ENCODE results near the gene ZNF140. TPM values are rescaled to one million over a fixed set of nuclear protein-coding genes. Genes with fewer than 3 reads are reported as not detected.

The ZNF140 gene
- total RNA-seq, result 10 to 100 TPM; 11.2 to 29.9 (median 16.0) TPM
- 10 to 100 TPM; 22.9 to 30.7 TPM for polyA plus RNA-seq
- 29.9 reads per million, percentile 59 among the genes with 10 or more reads in this experiment for total RNA-seq

DNA sequence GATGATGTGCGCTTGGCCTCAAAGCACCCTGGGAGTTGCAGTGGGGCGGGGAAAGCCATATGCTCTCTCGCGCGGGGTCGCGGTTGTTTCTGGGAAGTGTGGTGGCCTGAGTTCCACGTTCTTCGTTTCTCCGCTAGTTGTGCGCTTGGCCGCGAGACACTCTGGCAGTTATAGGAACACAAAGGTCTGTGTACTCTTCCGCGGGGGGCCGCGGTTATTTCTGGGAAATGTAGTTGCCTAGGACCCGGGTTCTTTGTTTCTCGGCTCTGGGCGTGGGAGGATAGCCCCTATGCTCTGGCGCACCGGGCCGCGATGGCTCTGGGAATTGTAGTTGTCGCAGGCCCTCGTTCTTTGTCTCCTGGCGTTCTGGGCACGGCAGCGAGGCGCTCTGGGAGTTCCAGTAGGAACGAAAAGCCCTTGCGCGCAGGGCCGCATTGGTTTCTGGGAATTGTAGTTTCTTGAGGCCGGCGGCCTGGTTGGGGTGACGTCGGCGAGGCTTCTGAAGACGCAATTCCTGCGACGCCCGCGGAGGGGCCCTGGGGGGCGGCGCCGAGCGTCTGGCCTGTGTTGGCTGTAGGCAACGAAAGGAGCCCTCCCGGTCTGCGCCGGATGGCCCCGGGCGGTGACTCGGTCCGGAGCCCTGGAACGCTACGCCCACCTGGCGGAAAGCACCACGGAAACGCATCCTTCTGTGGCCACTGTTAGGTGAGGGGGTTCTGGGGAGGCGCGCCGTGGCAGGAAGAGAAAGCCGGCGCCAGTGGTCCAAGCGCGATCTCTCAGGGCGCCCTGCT is at the start of gene ZNF140:
TSS of gene ZNF140 (plus strand) at position 556 of the 791 bp plus-strand sequence. CDS start 398 bp downstream, outside the sequence.
- POLR2A ChIA-PET, result interaction anchor here (0.6 to 3.1 kb wide), 9 partner anchors 35 to 193 kb away, joined by 3 to 26 read pairs (median 6); partner anchors contain the start of genes CHFR, ZNF10, ZNF26 and ZNF268
- H3K9me3 ChIP-seq (ENCODE audit: control insufficient read depth in 2 of 3, low read length in 3 of 3), result peaks cover 6 to 76% (median 35%) of the 10 kb centered on the region in 3 experiments

DNA sequence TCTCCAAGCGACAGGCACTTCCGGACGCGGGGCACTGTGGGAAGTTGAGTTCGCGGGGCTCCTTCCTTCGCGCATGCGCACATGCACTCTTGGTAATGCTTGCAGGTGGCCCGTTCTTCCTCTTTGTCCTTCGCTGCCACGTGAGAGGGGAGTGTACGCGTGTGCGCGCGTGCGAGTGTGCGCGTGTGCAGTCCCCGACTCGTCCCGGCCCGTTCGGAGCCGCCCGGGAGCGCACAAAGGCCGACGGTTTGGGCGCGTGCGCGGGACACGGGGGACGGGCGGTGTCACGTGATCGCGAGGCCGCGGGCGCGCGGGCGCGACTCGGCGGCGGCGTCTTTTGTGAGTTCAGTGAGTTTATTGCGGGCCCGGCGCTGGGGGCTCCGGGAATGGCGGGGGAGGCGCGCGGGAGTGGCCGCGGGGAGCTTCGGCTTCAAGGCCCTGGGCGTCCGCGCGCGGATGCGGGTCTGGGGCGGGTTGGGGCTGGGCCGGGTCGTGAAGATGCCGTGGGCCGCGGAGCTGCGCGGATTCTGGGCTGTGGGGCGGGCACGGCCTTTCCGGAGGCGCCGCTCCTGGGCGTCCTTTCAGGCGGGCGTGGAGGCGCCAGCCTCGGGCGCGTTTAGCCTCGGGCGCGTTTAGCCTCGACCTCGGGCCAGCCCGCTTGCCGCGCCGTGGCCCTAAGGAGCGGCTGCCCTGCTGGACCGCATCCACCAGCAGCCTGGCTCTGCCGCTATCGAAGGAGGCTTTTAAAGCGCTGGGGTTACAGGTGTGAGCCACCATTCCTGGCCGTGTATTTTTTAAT is 43.3 kb upstream of the ZNF140 start, which contains the start of gene ZNF84:
TSS of gene ZNF84 (plus strand) at position 303 of the 799 bp plus-strand sequence. CDS start 3,959 bp downstream, outside the sequence.
- ChIA-PET POLR2A (interaction anchor here (0.8 to 2.9 kb wide), 7 partner anchors 10 to 144 kb away, joined by 3 to 17 read pairs (median 4); partner anchors contain the start of genes ZNF10, ZNF26, ZNF268 and ZNF891), CTCF (no interaction called here)
- peak within 1 kb of the TSS; percentile 94 for H3K27ac ChIP-seq (ENCODE audit: low read depth, low read length)
- intact Hi-C loops (cut with micrococcal nuclease), result loop anchor here (1.0 to 5.0 kb wide), 11 partner anchors 43 to 327 kb away; partner anchors contain the start of genes CHFR (in 2 of the 2), ZNF10 (in 2 of the 2), ZNF140 (in 2 of the 2) and ZNF26 (in 2 of the 2)
- peaks cover 3 to 61% (median 31%) of the 10 kb centered on the region in 3 experiments for H3K9me3 ChIP-seq (ENCODE audit: control insufficient read depth in 2 of 3, low read length in 3 of 3)
- H3K4me1 ChIP-seq (ENCODE audit: control insufficient read depth in 2 of 2, insufficient read depth in 2 of 2, low read length in 2 of 2), result peaks cover 0 to 4% of the 10 kb centered on the region in 2 donors
- H3K4me3 ChIP-seq (ENCODE audit: low read length), result peak within 1 kb of the TSS; percentile 65
- peaks cover 0 to 37% (median 13%) of the 10 kb centered on the region in 7 donors for H3K4me1 Mint-ChIP-seq
- H3K4me3 Mint-ChIP-seq, result peak within 1 kb of the TSS; percentile 78 to 96 (median 94)
- peaks cover 27 to 56% (median 43%) of the 10 kb centered on the region in 5 donors for H3K36me3 Mint-ChIP-seq
- peak; percentile 96 for ATAC-seq
- DNase-seq, result peak; percentile 93 to 99 (median 97)
- H3K27me3 Mint-ChIP-seq, result peaks cover 0 to 9% (median 3%) of the 10 kb centered on the region in 5 donors
- H3K36me3 ChIP-seq (ENCODE audit: control insufficient read depth in 2 of 3, insufficient read depth in 3 of 3, low read length in 3 of 3), result peaks cover 3 to 34% (median 16%) of the 10 kb centered on the region in 3 experiments
- peak within 1 kb of the TSS; percentile 87 to 99 (median 94) for H3K27ac Mint-ChIP-seq
- H3K9me3 Mint-ChIP-seq, result peaks cover 11 to 90% (median 51%) of the 10 kb centered on the region in 11 donors
- H3K27me3 ChIP-seq (ENCODE audit: control insufficient read depth in 2 of 2, insufficient read depth in 2 of 2, low read length in 2 of 2), result no peaks in the 10 kb centered on the region

More for the DNA sequence above, at the start of gene ZNF140:
- Histone ChIP-seq H3K4me1 (ENCODE audit: control insufficient read depth in 2 of 2, insufficient read depth in 2 of 2, low read length in 2 of 2) (peaks cover 7 to 11% of the 10 kb centered on the region in 2 donors), H3K4me3 (ENCODE audit: low read length) (peak within 1 kb of the TSS; percentile 94), H3K27ac (ENCODE audit: low read depth, low read length) (peak within 1 kb of the TSS; percentile 100), H3K27me3 (ENCODE audit: control insufficient read depth in 2 of 2, insufficient read depth in 2 of 2, low read length in 2 of 2) (no peaks in the 10 kb centered on the region), H3K36me3 (ENCODE audit: control insufficient read depth in 2 of 3, insufficient read depth in 3 of 3, low read length in 3 of 3) (peaks cover 11 to 41% (median 19%) of the 10 kb centered on the region in 3 experiments)
- ATAC-seq (peak; percentile 77), DNase-seq (peak; percentile 91 to 97 (median 96))
- Mint-ChIP-seq H3K4me3 (no peak within 1 kb of the TSS), H3K9me3 (peaks cover 14 to 74% (median 41%) of the 10 kb centered on the region in 11 donors), H3K36me3 (peaks cover 28 to 64% (median 45%) of the 10 kb centered on the region in 5 donors), H3K4me1 (peaks cover 0 to 22% (median 10%) of the 10 kb centered on the region in 7 donors), H3K27ac (peak within 1 kb of the TSS in 1 of 9 donors; percentile 41), H3K27me3 (no peaks in the 10 kb centered on the region)
- intact Hi-C loops (cut with micrococcal nuclease), result loop anchor here (1.0 kb wide), 11 partner anchors 43 to 370 kb away; partner anchors contain the start of genes CHFR (in 2 of the 2), ZNF10 (in 2 of the 2), ZNF26 (in 2 of the 2) and ZNF268 (in 2 of the 2)
- CTCF ChIA-PET, result interaction anchor here (0.6 to 1.5 kb wide), 4 partner anchors 18 to 249 kb away, joined by 3 to 5 read pairs (median 4); partner anchors contain the start of gene ZNF268

- no peak for DNase-seq
- H3K27me3 ChIP-seq (ENCODE audit: control insufficient read depth in 2 of 2, insufficient read depth in 2 of 2, low read length in 2 of 2), result no peaks in the 10 kb centered on the region
- H3K27me3 Mint-ChIP-seq, result peaks cover 0 to 9% (median 3%) of the 10 kb centered on the region in 5 donors
- POLR2A ChIA-PET, result interaction anchor here (0.8 to 2.9 kb wide), 8 partner anchors 9 to 143 kb away, joined by 3 to 17 read pairs (median 4); partner anchors contain the start of genes ZNF10, ZNF26, ZNF268 and ZNF891
- H3K4me3 Mint-ChIP-seq, result peak overlapping the region; percentile 78 to 96 (median 94)
- H3K36me3 Mint-ChIP-seq, result peaks cover 27 to 64% (median 51%) of the 10 kb centered on the region in 5 donors
- H3K27ac ChIP-seq (ENCODE audit: low read depth, low read length), result peak overlapping the region; percentile 94
- H3K9me3 Mint-ChIP-seq, result peaks cover 11 to 94% (median 59%) of the 10 kb centered on the region in 11 donors
- peaks cover 0 to 4% of the 10 kb centered on the region in 2 donors for H3K4me1 ChIP-seq (ENCODE audit: control insufficient read depth in 2 of 2, insufficient read depth in 2 of 2, low read length in 2 of 2)
- intact Hi-C loops (cut with micrococcal nuclease), result loop anchor here in 1 of 2 donors (5.0 kb wide), 1 partner anchor 211 kb away; the partner anchor contains the start of gene GOLGA3
- no peak for ATAC-seq
- H3K4me1 Mint-ChIP-seq, result peaks cover 0 to 41% (median 13%) of the 10 kb centered on the region in 7 donors
- H3K27ac Mint-ChIP-seq, result peak overlapping the region; percentile 87 to 99 (median 94)
- peak overlapping the region; percentile 65 for H3K4me3 ChIP-seq (ENCODE audit: low read length)
- peaks cover 9 to 42% (median 18%) of the 10 kb centered on the region in 3 experiments for H3K36me3 ChIP-seq (ENCODE audit: control insufficient read depth in 2 of 3, insufficient read depth in 3 of 3, low read length in 3 of 3)
- CTCF ChIA-PET, result no interaction called here
- peaks cover 3 to 64% (median 38%) of the 10 kb centered on the region in 3 experiments for H3K9me3 ChIP-seq (ENCODE audit: control insufficient read depth in 2 of 3, low read length in 3 of 3)
These were observed 42.5 kb upstream of the ZNF140 start for GRCh38 chr12:133038118-133038709.

GRCh38 chr12:133046698-133047097 is 34.0 kb upstream of the ZNF140 start:
- POLR2A ChIA-PET, result interaction anchor here (1.0 kb wide), 2 partner anchors 33 to 60 kb away, joined by 3 read pairs; no protein-coding TSS in a partner anchor
- H3K36me3 ChIP-seq (ENCODE audit: control insufficient read depth in 2 of 3, insufficient read depth in 3 of 3, low read length in 3 of 3), result peaks cover 56 to 97% (median 57%) of the 10 kb centered on the region in 3 experiments
- intact Hi-C loops (cut with micrococcal nuclease), result no loop called here
- H3K4me3 ChIP-seq (ENCODE audit: low read length), result no peak overlapping the region
- no peak for DNase-seq
- H3K27ac Mint-ChIP-seq, result no peak overlapping the region
- no peaks in the 10 kb centered on the region for H3K27me3 Mint-ChIP-seq
- H3K27ac ChIP-seq (ENCODE audit: low read depth, low read length), result no peak overlapping the region
- H3K27me3 ChIP-seq (ENCODE audit: control insufficient read depth in 2 of 2, insufficient read depth in 2 of 2, low read length in 2 of 2), result no peaks in the 10 kb centered on the region
- peaks cover 44 to 94% (median 88%) of the 10 kb centered on the region in 5 donors for H3K36me3 Mint-ChIP-seq
- peak overlapping the region in 2 of 10 donors; percentile 13 to 58 for H3K4me3 Mint-ChIP-seq
- peaks cover 17 to 96% (median 73%) of the 10 kb centered on the region in 3 experiments for H3K9me3 ChIP-seq (ENCODE audit: control insufficient read depth in 2 of 3, low read length in 3 of 3)
- ATAC-seq, result no peak
- H3K9me3 Mint-ChIP-seq, result peaks cover 5 to 100% (median 87%) of the 10 kb centered on the region in 11 donors
- CTCF ChIA-PET, result no interaction called here
- no peaks in the 10 kb centered on the region for H3K4me1 ChIP-seq (ENCODE audit: control insufficient read depth in 2 of 2, insufficient read depth in 2 of 2, low read length in 2 of 2)
- peaks cover 0 to 4% (median 0%) of the 10 kb centered on the region in 7 donors for H3K4me1 Mint-ChIP-seq

GRCh38 chr12:133057446-133057845 is 23.3 kb upstream of the ZNF140 start:
- DNase-seq, result peak in 1 of 9 donors; percentile 7
- ATAC-seq, result no peak
- intact Hi-C loops (cut with micrococcal nuclease), result no loop called here
- H3K27ac ChIP-seq (ENCODE audit: low read depth, low read length), result no peak overlapping the region
- peaks cover 10 to 90% (median 68%) of the 10 kb centered on the region in 11 donors for H3K9me3 Mint-ChIP-seq
- H3K27ac Mint-ChIP-seq, result peak overlapping the region in 4 of 9 donors; percentile 38 to 81 (median 70)
- no peaks in the 10 kb centered on the region for H3K27me3 ChIP-seq (ENCODE audit: control insufficient read depth in 2 of 2, insufficient read depth in 2 of 2, low read length in 2 of 2)
- no peak overlapping the region for H3K4me3 ChIP-seq (ENCODE audit: low read length)
- no peaks in the 10 kb centered on the region for H3K4me1 Mint-ChIP-seq
- ChIA-PET CTCF (interaction anchor here (0.6 kb wide), 1 partner anchor 60 kb away, joined by 3 read pairs; no protein-coding TSS in a partner anchor), POLR2A (interaction anchor here (0.7 kb wide), 1 partner anchor 70 kb away, joined by 3 read pairs; no protein-coding TSS in a partner anchor)
- H3K27me3 Mint-ChIP-seq, result no peaks in the 10 kb centered on the region
- H3K9me3 ChIP-seq (ENCODE audit: control insufficient read depth in 2 of 3, low read length in 3 of 3), result peaks cover 46 to 81% (median 70%) of the 10 kb centered on the region in 3 experiments
- H3K4me3 Mint-ChIP-seq, result peak overlapping the region in 3 of 10 donors; percentile 14 to 27 (median 19)
- H3K36me3 Mint-ChIP-seq, result peaks cover 25 to 62% (median 53%) of the 10 kb centered on the region in 5 donors
- H3K4me1 ChIP-seq (ENCODE audit: control insufficient read depth in 2 of 2, insufficient read depth in 2 of 2, low read length in 2 of 2), result no peaks in the 10 kb centered on the region
- H3K36me3 ChIP-seq (ENCODE audit: control insufficient read depth in 2 of 3, insufficient read depth in 3 of 3, low read length in 3 of 3), result peaks cover 10 to 32% (median 14%) of the 10 kb centered on the region in 3 experiments
